GM18907 (cell line): ENCODE measurements around the gene MTA3.

Source experiments
- ATAC-seq: cut with Tn5 transposase; IDR thresholded peaks from one replicate; pipeline ENCODE4 v1.9.1; 2021; ENCODE audit warnings: mild to moderate bottlenecking, moderate library complexity; ENCODE audit not compliant: unreplicated experiment

MTA3 gene

GRCh38 chr2:42757981-42758740 lies 189.7 kb downstream of the MTA3 start:
- ATAC-seq, result no peak

GRCh38 chr2:42758751-42759150 lies 190.3 kb downstream of the MTA3 start:
- ATAC-seq, result no peak

GRCh38 chr2:42761554-42761953 lies 193.1 kb downstream of the MTA3 start:
- ATAC-seq, result no peak

- no peak for ATAC-seq
Observed at GRCh38 chr2:42762155-42762554, 193.7 kb downstream of the MTA3 start.

- ATAC-seq, result no peak
Observed at GRCh38 chr2:42762823-42763804, 194.7 kb downstream of the MTA3 start.

GRCh38 chr2:42764096-42764495 lies 195.7 kb downstream of the MTA3 start, which contains the start of gene OXER1:
Gene OXER1, minus strand, starts transcription at chr2:42764135. Its CDS starts 73 bp downstream, at chr2:42764062.
- ATAC-seq, result no peak

- no peak for ATAC-seq
Observed at GRCh38 chr2:42764901-42765300, 196.5 kb downstream of the MTA3 start.

- no peak for ATAC-seq
Observed at GRCh38 chr2:42765686-42766085, 197.3 kb downstream of the MTA3 start.

GRCh38 chr2:42767080-42767898 lies 198.9 kb downstream of the MTA3 start:
- ATAC-seq, result no peak

GRCh38 chr2:42767899-42768705 lies 199.7 kb downstream of the MTA3 start:
- ATAC-seq, result no peak

- no peak for ATAC-seq
Observed at GRCh38 chr2:42768706-42769256, 200.3 kb downstream of the MTA3 start.

- no peak for ATAC-seq
Observed at GRCh38 chr2:42769583-42770287, 201.3 kb downstream of the MTA3 start.

GRCh38 chr2:42770288-42771131 lies 202.1 kb downstream of the MTA3 start:
- peak; percentile 62 for ATAC-seq

GRCh38 chr2:42771546-42772153 lies 203.2 kb downstream of the MTA3 start:
- no peak for ATAC-seq

GRCh38 chr2:42775186-42775585 lies 206.8 kb downstream of the MTA3 start:
- ATAC-seq, result no peak

GRCh38 chr2:42775810-42776209 lies 207.4 kb downstream of the MTA3 start:
- no peak for ATAC-seq

- ATAC-seq, result no peak
Observed at GRCh38 chr2:42777883-42778805, 209.7 kb downstream of the MTA3 start.
